ENCODE data around the gene DHRS7B.
"Not testable (repeated sequence)": the region's sequence is repeated elsewhere in the genome, so short reads cannot be mapped to it uniquely, and the experiment has no call there.

The DHRS7B gene

GRCh38 chr17:21106316-21106715 is 20.4 kb upstream of the DHRS7B start:
- H3K27ac ChIP-seq = no peak overlapping the region

GRCh38 chr17:21107067-21107650 is 19.6 kb upstream of the DHRS7B start:
- not testable (repeated sequence) for H3K79me2 ChIP-seq (ENCODE audit: insufficient read depth, low read depth); H3K27me3 ChIP-seq (ENCODE audit: insufficient read depth, low read depth); H3K4me1 ChIP-seq (ENCODE audit: low read depth, poor library complexity, severe bottlenecking); H3K27ac ChIP-seq; H3K4me3 ChIP-seq (IDR thresholded peaks at IDR 0.05; ENCODE audit: insufficient read depth, low read depth, low read length); H3K9ac ChIP-seq; H3K4me2 ChIP-seq; H2AFZ ChIP-seq (ENCODE audit: low read depth); H3K36me3 ChIP-seq (ENCODE audit: insufficient read depth); H4K20me1 ChIP-seq (ENCODE audit: insufficient read depth)

More at GRCh38 chr17:21106316-21106715, 20.4 kb upstream of the DHRS7B start:
- Histone ChIP-seq H3K27me3 (ENCODE audit: insufficient read depth, low read depth) (no peaks in the 10 kb centered on the region), H2AFZ (ENCODE audit: low read depth) (no peak overlapping the region), H3K4me1 (ENCODE audit: low read depth, poor library complexity, severe bottlenecking) (no peaks in the 10 kb centered on the region), H3K36me3 (ENCODE audit: insufficient read depth) (no peaks in the 10 kb centered on the region), H3K4me2 (no peak overlapping the region), H4K20me1 (ENCODE audit: insufficient read depth) (no peaks in the 10 kb centered on the region), H3K4me3 (IDR thresholded peaks at IDR 0.05; ENCODE audit: insufficient read depth, low read depth, low read length) (no peak overlapping the region), H3K79me2 (ENCODE audit: insufficient read depth, low read depth) (no peaks in the 10 kb centered on the region), H3K9ac (no peak overlapping the region)
- no peak for TF ChIP-seq CTCF (conservative IDR thresholded peaks at IDR 0.05; ENCODE audit: low read depth, low read length)

- no peaks in the 10 kb centered on the region for H3K27me3 ChIP-seq (ENCODE audit: insufficient read depth, low read depth)
- H3K4me3 ChIP-seq (IDR thresholded peaks at IDR 0.05; ENCODE audit: insufficient read depth, low read depth, low read length) = no peak overlapping the region
- H3K4me2 ChIP-seq = no peak overlapping the region
- no peak overlapping the region for H2AFZ ChIP-seq (ENCODE audit: low read depth)
- H3K9ac ChIP-seq = no peak overlapping the region
- H3K79me2 ChIP-seq (ENCODE audit: insufficient read depth, low read depth) = no peaks in the 10 kb centered on the region
- TF ChIP-seq CTCF (conservative IDR thresholded peaks at IDR 0.05; ENCODE audit: low read depth, low read length) = no peak
- no peaks in the 10 kb centered on the region for H4K20me1 ChIP-seq (ENCODE audit: insufficient read depth)
- no peak overlapping the region for H3K27ac ChIP-seq
- H3K36me3 ChIP-seq (ENCODE audit: insufficient read depth) = no peaks in the 10 kb centered on the region
- H3K4me1 ChIP-seq (ENCODE audit: low read depth, poor library complexity, severe bottlenecking) = no peaks in the 10 kb centered on the region
These were observed 18.1 kb upstream of the DHRS7B start for GRCh38 chr17:21108651-21109050.

GRCh38 chr17:21113049-21113690 is 13.6 kb upstream of the DHRS7B start:
- no peak overlapping the region for H3K4me2 ChIP-seq
- H3K79me2 ChIP-seq (ENCODE audit: insufficient read depth, low read depth) = no peaks in the 10 kb centered on the region
- H3K36me3 ChIP-seq (ENCODE audit: insufficient read depth) = no peaks in the 10 kb centered on the region
- no peak overlapping the region for H3K9ac ChIP-seq
- H3K27ac ChIP-seq = no peak overlapping the region
- no peak overlapping the region for H3K4me3 ChIP-seq (IDR thresholded peaks at IDR 0.05; ENCODE audit: insufficient read depth, low read depth, low read length)
- no peak for TF ChIP-seq CTCF (conservative IDR thresholded peaks at IDR 0.05; ENCODE audit: low read depth, low read length)
- H2AFZ ChIP-seq (ENCODE audit: low read depth) = no peak overlapping the region
- H4K20me1 ChIP-seq (ENCODE audit: insufficient read depth) = no peaks in the 10 kb centered on the region
- H3K27me3 ChIP-seq (ENCODE audit: insufficient read depth, low read depth) = no peaks in the 10 kb centered on the region
- no peaks in the 10 kb centered on the region for H3K4me1 ChIP-seq (ENCODE audit: low read depth, poor library complexity, severe bottlenecking)

- Histone ChIP-seq H4K20me1 (ENCODE audit: insufficient read depth) (no peaks in the 10 kb centered on the region), H3K79me2 (ENCODE audit: insufficient read depth, low read depth) (no peaks in the 10 kb centered on the region), H2AFZ (ENCODE audit: low read depth) (no peak overlapping the region), H3K4me1 (ENCODE audit: low read depth, poor library complexity, severe bottlenecking) (no peaks in the 10 kb centered on the region), H3K4me3 (IDR thresholded peaks at IDR 0.05; ENCODE audit: insufficient read depth, low read depth, low read length) (no peak overlapping the region), H3K36me3 (ENCODE audit: insufficient read depth) (no peaks in the 10 kb centered on the region), H3K4me2 (no peak overlapping the region), H3K27me3 (ENCODE audit: insufficient read depth, low read depth) (no peaks in the 10 kb centered on the region), H3K9ac (no peak overlapping the region), H3K27ac (no peak overlapping the region)
- no peak for TF ChIP-seq CTCF (conservative IDR thresholded peaks at IDR 0.05; ENCODE audit: low read depth, low read length)
These were observed 13.0 kb upstream of the DHRS7B start for GRCh38 chr17:21113716-21114115.

GRCh38 chr17:21114791-21115190 is 12.0 kb upstream of the DHRS7B start:
- H3K36me3 ChIP-seq (ENCODE audit: insufficient read depth) = not testable (repeated sequence)

More at GRCh38 chr17:21114791-21115190, 12.0 kb upstream of the DHRS7B start:
- not testable (repeated sequence) for H3K4me1 ChIP-seq (ENCODE audit: low read depth, poor library complexity, severe bottlenecking); H4K20me1 ChIP-seq (ENCODE audit: insufficient read depth); H3K27me3 ChIP-seq (ENCODE audit: insufficient read depth, low read depth); H3K79me2 ChIP-seq (ENCODE audit: insufficient read depth, low read depth); H3K9ac ChIP-seq; H3K27ac ChIP-seq; H3K4me3 ChIP-seq (IDR thresholded peaks at IDR 0.05; ENCODE audit: insufficient read depth, low read depth, low read length); H3K4me2 ChIP-seq; H2AFZ ChIP-seq (ENCODE audit: low read depth)
